Hepatocyte (in vitro differentiated cells): ENCODE data around the gene RBM15B. TPM values are rescaled to one million over a fixed set of nuclear protein-coding genes. Genes with fewer than 3 reads are reported as not detected.

Experiments used
- DNase-seq: peaks from one replicate; pipeline ENCODE4 v3.0.0-alpha.2; 2016; ENCODE audit warnings: low spot score
- H2AFZ ChIP-seq: fragments of 200-600 bp; sonication (generic); 2 replicates; pipeline ENCODE4 v1.6.0; 2016; ENCODE audit warnings: antibody characterized with exemption, mild to moderate bottlenecking
- H3K27ac ChIP-seq: fragments of 200-600 bp; sonication (generic); 2 replicates; pipeline ENCODE4 v1.5.1; 2016; ENCODE audit warnings: mild to moderate bottlenecking
- H3K27me3 ChIP-seq: fragments of 200-600 bp; sonication (generic); 2 replicates; pipeline ENCODE4 v1.6.1; 2016
- H3K36me3 ChIP-seq: fragments of 200-600 bp; sonication (generic); replicated peaks from 2 replicates; pipeline ENCODE4 v1.5.1; 2016; ENCODE audit warnings: low read depth; ENCODE audit not compliant: insufficient read depth
- H3K4me1 ChIP-seq: fragments of 200-600 bp; sonication (generic); 2 replicates; pipeline ENCODE4 v1.5.1; 2016; ENCODE audit warnings: mild to moderate bottlenecking, moderate library complexity; ENCODE audit not compliant: insufficient read depth
- H3K4me2 ChIP-seq: fragments of 200-600 bp; sonication (generic); 2 replicates; pipeline ENCODE4 v1.6.0; 2016
- H3K4me3 ChIP-seq: fragments of 200-600 bp; sonication (generic); 2 replicates; pipeline ENCODE4 v1.5.1; 2016; ENCODE audit warnings: mild to moderate bottlenecking
- H3K79me2 ChIP-seq: fragments of 200-600 bp; sonication (generic); 2 replicates; pipeline ENCODE4 v1.6.0; 2017; ENCODE audit warnings: mild to moderate bottlenecking
- H3K9me2 ChIP-seq: fragments of 200-600 bp; sonication (generic); replicated peaks from 2 replicates; pipeline ENCODE4 v1.6.0; 2017; ENCODE audit warnings: mild to moderate bottlenecking; ENCODE audit not compliant: insufficient read depth
- H3K9me3 ChIP-seq: fragments of 200-600 bp; sonication (generic); 2 replicates; pipeline ENCODE4 v1.5.1; 2016; ENCODE audit warnings: low read depth, mild to moderate bottlenecking
- H4K20me1 ChIP-seq: fragments of 200-600 bp; sonication (generic); 2 replicates; pipeline ENCODE4 v1.6.0; 2016; ENCODE audit warnings: mild to moderate bottlenecking; ENCODE audit not compliant: insufficient read depth, poor library complexity, severe bottlenecking
- EZH2 ChIP-seq: fragments of 200-600 bp; sonication (generic); IDR thresholded peaks from 2 replicates; pipeline ENCODE4 v1.6.1; 2016; ENCODE audit warnings: antibody characterized with exemption, mild to moderate bottlenecking, borderline replicate concordance
- EZH2phosphoT487 ChIP-seq: fragments of 200-600 bp; sonication (generic); IDR thresholded peaks from one replicate; pipeline ENCODE4 v1.6.1; 2018; ENCODE audit warnings: antibody characterized with exemption, mild to moderate bottlenecking, low read depth, moderate library complexity; ENCODE audit not compliant: unreplicated experiment, severe bottlenecking
- WGBS: methylation state at CpG from one replicate; pipeline ENCODE4 v1.1.6; 2016; ENCODE audit warnings: low lambda C conversion rate; ENCODE audit errors: missing lambda C conversion rate; 5-methylcytosine and 5-hydroxymethylcytosine counted together
- polyA plus RNA-seq: library from polyadenylated mRNA; unstranded; fragments of >200 nt; fragmentation: Nextera tagmentation; extraction: Ambion mirVana; gene quantifications from 2 replicates; pipeline ENCODE4 v1.2.1, GENCODE V29; 2016
- total RNA-seq: library from RNA; depleted of rRNA; stranded (reverse); fragments of >200 nt; gene quantifications from 2 replicates; pipeline ENCODE4 v1.2.3, GENCODE V29; 2014
- TF ChIP-seq, protein P1 (sequence below): fragments of 200-600 bp; sonication (generic); IDR thresholded peaks from 2 replicates; pipeline ENCODE4 v1.5.1; 2016; ENCODE audit warnings: antibody characterized with exemption, mild to moderate bottlenecking; ENCODE audit not compliant: poor library complexity

Gene RBM15B
- total and polyA plus RNA-seq, 2 experiments from 2014 or later: 31.0 to 33.3 TPM

DNA sequence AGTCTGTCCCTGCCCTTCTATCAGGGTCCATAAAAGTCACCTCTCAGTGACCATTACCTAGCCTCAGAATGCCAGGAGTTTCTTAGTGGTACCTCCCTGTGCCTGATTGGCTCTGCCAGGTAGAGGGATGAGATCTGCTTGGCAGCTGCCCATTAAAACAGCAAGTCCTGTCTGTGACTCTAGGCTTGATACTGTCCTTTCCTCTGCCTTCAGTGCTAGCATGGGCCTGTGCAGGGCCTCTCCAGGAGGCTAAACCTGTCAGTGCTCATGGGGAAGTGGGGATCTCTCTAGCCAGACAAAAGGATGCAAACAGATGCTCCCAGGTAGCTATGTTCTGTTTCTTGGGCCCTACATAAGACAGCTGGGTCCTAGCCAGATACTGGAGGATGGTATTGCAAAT, 15.9 kb upstream of the RBM15B start:
- Histone ChIP-seq H3K4me2 (no peak overlapping the region), H4K20me1 (no peaks in the 10 kb centered on the region)
- TF ChIP-seq, protein P1, sequence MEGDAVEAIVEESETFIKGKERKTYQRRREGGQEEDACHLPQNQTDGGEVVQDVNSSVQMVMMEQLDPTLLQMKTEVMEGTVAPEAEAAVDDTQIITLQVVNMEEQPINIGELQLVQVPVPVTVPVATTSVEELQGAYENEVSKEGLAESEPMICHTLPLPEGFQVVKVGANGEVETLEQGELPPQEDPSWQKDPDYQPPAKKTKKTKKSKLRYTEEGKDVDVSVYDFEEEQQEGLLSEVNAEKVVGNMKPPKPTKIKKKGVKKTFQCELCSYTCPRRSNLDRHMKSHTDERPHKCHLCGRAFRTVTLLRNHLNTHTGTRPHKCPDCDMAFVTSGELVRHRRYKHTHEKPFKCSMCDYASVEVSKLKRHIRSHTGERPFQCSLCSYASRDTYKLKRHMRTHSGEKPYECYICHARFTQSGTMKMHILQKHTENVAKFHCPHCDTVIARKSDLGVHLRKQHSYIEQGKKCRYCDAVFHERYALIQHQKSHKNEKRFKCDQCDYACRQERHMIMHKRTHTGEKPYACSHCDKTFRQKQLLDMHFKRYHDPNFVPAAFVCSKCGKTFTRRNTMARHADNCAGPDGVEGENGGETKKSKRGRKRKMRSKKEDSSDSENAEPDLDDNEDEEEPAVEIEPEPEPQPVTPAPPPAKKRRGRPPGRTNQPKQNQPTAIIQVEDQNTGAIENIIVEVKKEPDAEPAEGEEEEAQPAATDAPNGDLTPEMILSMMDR: no peak

DNA sequence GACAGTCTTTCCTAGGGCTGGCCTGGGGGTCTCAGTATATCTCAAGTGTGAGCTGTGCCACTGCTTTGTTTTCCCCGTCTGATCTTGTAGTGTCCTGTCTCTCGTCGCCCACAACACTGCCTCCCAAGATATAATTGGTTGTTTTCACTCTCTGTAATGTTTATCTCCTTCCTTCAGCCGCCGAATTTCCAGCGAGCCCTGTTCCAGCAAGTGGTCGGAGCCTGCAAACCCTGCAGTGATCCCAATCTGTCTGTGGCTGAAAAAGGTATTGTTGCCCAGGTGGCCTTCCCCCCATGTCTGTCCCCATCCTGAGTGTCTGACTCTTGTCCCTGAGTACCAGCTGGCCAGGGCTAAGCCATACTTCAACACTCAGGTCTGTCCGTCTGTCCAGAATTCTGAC, 15.5 kb upstream of the RBM15B start:
- WGBS: 75% methylated on average over 8 of the region's 8 CpGs
- TF ChIP-seq EZH2 (no peak), EZH2phosphoT487 (no peak)
- TF ChIP-seq, protein P1: no peak
- H3K4me1 ChIP-seq: no peaks in the 10 kb centered on the region

More for the DNA sequence above, 15.9 kb upstream of the RBM15B start:
- no peaks in the 10 kb centered on the region for H3K36me3 ChIP-seq
- no peak overlapping the region for H3K27ac ChIP-seq
- no peaks in the 10 kb centered on the region for H3K27me3 ChIP-seq
- no peak for DNase-seq
- H3K9me2 ChIP-seq: no peaks in the 10 kb centered on the region
- no peaks in the 10 kb centered on the region for H3K4me1 ChIP-seq
- no peaks in the 10 kb centered on the region for H3K79me2 ChIP-seq
- no peak overlapping the region for H3K4me3 ChIP-seq
- no peak overlapping the region for H2AFZ ChIP-seq
- H3K9me3 ChIP-seq: no peaks in the 10 kb centered on the region

DNA sequence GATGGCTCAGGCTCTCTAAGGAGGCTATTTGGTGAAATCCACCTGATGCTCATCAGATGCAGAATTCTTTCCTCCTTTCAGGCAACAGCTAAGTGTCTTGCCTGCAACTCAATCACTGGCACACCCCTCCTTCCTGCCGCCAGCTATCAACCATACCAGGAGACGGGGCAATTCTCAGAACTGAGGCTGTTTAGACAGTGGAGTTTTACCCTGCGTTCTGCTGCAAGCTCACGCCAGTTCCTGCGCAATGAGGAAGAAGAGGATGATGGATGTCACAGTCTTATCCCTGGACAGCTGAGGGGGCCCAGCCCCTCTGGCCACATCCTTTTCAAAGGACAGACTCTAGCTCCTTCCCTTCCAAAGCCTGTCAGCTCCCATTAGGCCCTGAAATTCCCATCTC, 13.0 kb upstream of the RBM15B start:
- Histone ChIP-seq H3K79me2 (peaks cover 3% of the 10 kb centered on the region), H3K4me1 (no peaks in the 10 kb centered on the region), H3K36me3 (no peaks in the 10 kb centered on the region), H2AFZ (no peak overlapping the region), H3K9me2 (no peaks in the 10 kb centered on the region), H3K4me3 (no peak overlapping the region), H3K4me2 (no peak overlapping the region), H3K9me3 (no peaks in the 10 kb centered on the region), H3K27ac (no peak overlapping the region), H4K20me1 (no peaks in the 10 kb centered on the region), H3K27me3 (no peaks in the 10 kb centered on the region)
- WGBS: 90% methylated on average over 5 of the region's 5 CpGs
- no peak for DNase-seq
- TF ChIP-seq, protein P1: no peak
- TF ChIP-seq EZH2phosphoT487: no peak
- TF ChIP-seq EZH2: no peak

More for the DNA sequence above, 15.5 kb upstream of the RBM15B start:
- Histone ChIP-seq H3K27me3 (no peaks in the 10 kb centered on the region), H3K4me3 (no peak overlapping the region), H3K9me2 (no peaks in the 10 kb centered on the region), H4K20me1 (no peaks in the 10 kb centered on the region), H3K9me3 (no peaks in the 10 kb centered on the region), H2AFZ (no peak overlapping the region), H3K79me2 (no peaks in the 10 kb centered on the region), H3K27ac (no peak overlapping the region), H3K4me2 (no peak overlapping the region), H3K36me3 (no peaks in the 10 kb centered on the region)
- no peak for DNase-seq

DNA sequence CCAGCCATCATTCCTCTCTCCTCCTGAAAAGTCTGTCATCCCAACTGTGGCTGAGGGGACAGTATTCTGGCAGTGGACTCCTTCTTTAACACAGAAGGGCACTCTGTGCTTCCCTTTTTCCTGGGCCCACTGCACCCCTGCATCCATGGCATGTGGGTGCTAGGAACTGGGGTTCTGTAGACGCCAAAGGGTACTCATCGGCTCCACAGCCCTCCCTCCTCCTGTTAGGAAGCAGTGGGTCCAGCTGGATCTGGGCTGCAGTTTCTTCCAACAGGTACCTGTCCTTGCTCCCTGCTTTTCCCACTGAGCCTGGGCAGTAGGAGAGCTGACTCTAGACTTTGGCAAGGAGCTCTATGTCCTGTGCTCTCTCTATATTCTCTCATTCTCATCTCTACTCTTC, 12.4 kb upstream of the RBM15B start:
- no peaks in the 10 kb centered on the region for H3K9me2 ChIP-seq
- no peak overlapping the region for H3K27ac ChIP-seq
- TF ChIP-seq, protein P1: no peak
- no peak for TF ChIP-seq EZH2
- no peak for TF ChIP-seq EZH2phosphoT487
- H3K4me2 ChIP-seq: no peak overlapping the region
- no peaks in the 10 kb centered on the region for H3K36me3 ChIP-seq
- H3K79me2 ChIP-seq: peaks cover 10% of the 10 kb centered on the region
- DNase-seq: no peak
- WGBS: 97% methylated on average over 2 of the region's 2 CpGs
- H3K4me1 ChIP-seq: peaks cover 5% of the 10 kb centered on the region
- H2AFZ ChIP-seq: no peak overlapping the region
- no peaks in the 10 kb centered on the region for H3K9me3 ChIP-seq
- no peaks in the 10 kb centered on the region for H3K27me3 ChIP-seq
- H4K20me1 ChIP-seq: no peaks in the 10 kb centered on the region
- no peak overlapping the region for H3K4me3 ChIP-seq
